OCI-LY7 (cell line): ENCODE results near the gene OR10V1. TPM values are rescaled to one million over a fixed set of nuclear protein-coding genes. Genes with fewer than 3 reads are reported as not detected.

Experiments
- BruUV-seq: library from RNA; stranded (reverse); fragments of 400-500 nt; replicated peaks from 2 replicates; lab custom pipeline; 2021; lab: Mats Ljungman, UMichigan
- CTCF ChIA-PET: fragments of 300-600 bp; sonication (Branson Sonifier 250); formaldehyde crosslinking; loops from one replicate; lab custom pipeline; 2022; ENCODE audit warnings: antibody characterized with exemption; ENCODE audit not compliant: unreplicated experiment; lab: Charles Lee
- POLR2A ChIA-PET: fragments of 300-600 bp; sonication (Branson Sonifier 250); formaldehyde crosslinking; loops from one replicate; lab custom pipeline; 2022; ENCODE audit warnings: antibody characterized with exemption; lab: Charles Lee
- DNase-seq: peaks from one replicate; pipeline ENCODE4 v3.0.0-alpha.2; 2015; ENCODE audit warnings: low spot score
- H2AFZ ChIP-seq: fragments of 200-600 bp; sonication (generic), shearing (Covaris generic); 2 replicates; pipeline ENCODE4 v1.6.1; 2014; ENCODE audit warnings: mild to moderate bottlenecking, antibody characterized with exemption, low read length, moderate library complexity
- H3K27ac ChIP-seq: fragments of 200-600 bp; sonication (generic); 2 replicates; pipeline ENCODE4 v1.5.1; 2014; ENCODE audit warnings: mixed run types, low read depth, mild to moderate bottlenecking, moderate library complexity, low read length, inconsistent platforms; ENCODE audit not compliant: poor library complexity, severe bottlenecking
- H3K36me3 ChIP-seq: fragments of 200-600 bp; sonication (generic); 2 replicates; pipeline ENCODE4 v1.6.1; 2014; ENCODE audit warnings: mild to moderate bottlenecking, antibody characterized with exemption, low read length, moderate library complexity, mixed read lengths; ENCODE audit not compliant: insufficient read depth
- H3K4me1 ChIP-seq: fragments of 200-600 bp; sonication (generic); 2 replicates; pipeline ENCODE4 v1.5.1; 2014; ENCODE audit warnings: mild to moderate bottlenecking, low read length; ENCODE audit not compliant: insufficient read depth, poor library complexity, severe bottlenecking
- H3K4me2 ChIP-seq: fragments of 200-600 bp; sonication (generic); 2 replicates; pipeline ENCODE4 v1.6.1; 2014; ENCODE audit warnings: mild to moderate bottlenecking, low read length
- H3K4me3 ChIP-seq: fragments of 200-600 bp; sonication (generic); 2 replicates; pipeline ENCODE4 v1.5.1; 2014; ENCODE audit warnings: mild to moderate bottlenecking, low read depth, low read length; ENCODE audit not compliant: poor library complexity, severe bottlenecking
- H3K79me2 ChIP-seq: fragments of 200-600 bp; sonication (generic); 2 replicates; pipeline ENCODE4 v1.6.1; 2016; ENCODE audit warnings: low read depth, mild to moderate bottlenecking, low read length, moderate library complexity, mixed read lengths; ENCODE audit not compliant: insufficient read depth
- H3K9me2 ChIP-seq: fragments of 200-600 bp; sonication (generic); 2 replicates; pipeline ENCODE4 v1.6.1; 2016; ENCODE audit warnings: mild to moderate bottlenecking, low read length, mixed read lengths; ENCODE audit not compliant: insufficient read depth
- H3K9me3 ChIP-seq: fragments of 200-600 bp; sonication (generic); 2 replicates; pipeline ENCODE4 v1.6.1; 2014; ENCODE audit warnings: mild to moderate bottlenecking, mixed run types, low read length, mixed read lengths
- H4K20me1 ChIP-seq: fragments of 200-600 bp; sonication (generic); 2 replicates; pipeline ENCODE4 v1.6.1; 2014; ENCODE audit warnings: mild to moderate bottlenecking, antibody characterized with exemption, low read length, moderate library complexity, mixed read lengths; ENCODE audit not compliant: insufficient read depth
- EZH2phosphoT487 ChIP-seq: fragments of 200-600 bp; sonication (generic); IDR thresholded peaks from 2 replicates; pipeline ENCODE4 v1.6.1; 2018; ENCODE audit warnings: low read depth, borderline replicate concordance, mild to moderate bottlenecking, mixed run types, antibody characterized with exemption, low read length, moderate library complexity, mixed read lengths
- intact Hi-C: fragments of 100-400 bp; cut with micrococcal nuclease; formaldehyde crosslinking; loops from one replicate; pipeline ENCODE4 v1.10.0; 2022; ENCODE audit not compliant: unreplicated experiment
- total RNA-seq, 2 experiments: library from RNA; depleted of rRNA in 1 of 2; stranded (reverse); fragments of >200 nt in 1 of 2; shearing (Covaris generic) in 1 of 2; gene quantifications; 2 replicates each; pipeline ENCODE4 v1.2.3, GENCODE V29; 2014 to 2022
- TF ChIP-seq, protein P1 (sequence below): fragments of 200-600 bp; sonication (generic); conservative IDR thresholded peaks from 2 replicates; pipeline ENCODE4 v1.5.1; 2014; ENCODE audit warnings: mild to moderate bottlenecking, antibody characterized with exemption, low read length, moderate library complexity, mixed read lengths

Gene OR10V1
- total RNA-seq, 2 experiments from 2014 or later = not detected

DNA sequence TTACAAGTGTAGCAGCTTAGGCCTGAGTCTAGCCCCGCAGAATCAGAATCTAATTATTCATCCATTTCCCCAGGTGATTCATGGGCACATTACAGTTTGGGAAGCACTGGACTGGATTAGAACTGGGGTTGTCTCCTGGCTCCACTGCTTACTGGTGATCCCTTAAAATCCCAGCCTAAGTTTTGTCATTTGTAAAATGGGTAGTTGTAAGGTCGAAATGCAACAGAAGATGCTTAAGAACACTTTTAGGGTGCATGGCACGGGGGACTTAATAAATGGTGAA is 42.9 kb upstream of the OR10V1 start:
- Histone ChIP-seq H3K9me2 (no peaks in the 10 kb centered on the region), H3K36me3 (no peaks in the 10 kb centered on the region), H3K4me2 (peak overlapping the region; percentile 96), H3K4me3 (peak overlapping the region; percentile 86), H3K79me2 (no peaks in the 10 kb centered on the region), H4K20me1 (no peaks in the 10 kb centered on the region), H3K9me3 (no peaks in the 10 kb centered on the region), H3K4me1 (peaks cover 16% of the 10 kb centered on the region), H3K27ac (no peak overlapping the region), H2AFZ (no peak overlapping the region)
- ChIA-PET POLR2A (interaction anchor here (0.6 to 1.7 kb wide), 3 partner anchors 16 to 45 kb away, joined by 4 to 5 read pairs (median 4); no protein-coding TSS in a partner anchor), CTCF (no interaction called here)
- BruUV-seq = no TSS peak
- TF ChIP-seq, protein P1, sequence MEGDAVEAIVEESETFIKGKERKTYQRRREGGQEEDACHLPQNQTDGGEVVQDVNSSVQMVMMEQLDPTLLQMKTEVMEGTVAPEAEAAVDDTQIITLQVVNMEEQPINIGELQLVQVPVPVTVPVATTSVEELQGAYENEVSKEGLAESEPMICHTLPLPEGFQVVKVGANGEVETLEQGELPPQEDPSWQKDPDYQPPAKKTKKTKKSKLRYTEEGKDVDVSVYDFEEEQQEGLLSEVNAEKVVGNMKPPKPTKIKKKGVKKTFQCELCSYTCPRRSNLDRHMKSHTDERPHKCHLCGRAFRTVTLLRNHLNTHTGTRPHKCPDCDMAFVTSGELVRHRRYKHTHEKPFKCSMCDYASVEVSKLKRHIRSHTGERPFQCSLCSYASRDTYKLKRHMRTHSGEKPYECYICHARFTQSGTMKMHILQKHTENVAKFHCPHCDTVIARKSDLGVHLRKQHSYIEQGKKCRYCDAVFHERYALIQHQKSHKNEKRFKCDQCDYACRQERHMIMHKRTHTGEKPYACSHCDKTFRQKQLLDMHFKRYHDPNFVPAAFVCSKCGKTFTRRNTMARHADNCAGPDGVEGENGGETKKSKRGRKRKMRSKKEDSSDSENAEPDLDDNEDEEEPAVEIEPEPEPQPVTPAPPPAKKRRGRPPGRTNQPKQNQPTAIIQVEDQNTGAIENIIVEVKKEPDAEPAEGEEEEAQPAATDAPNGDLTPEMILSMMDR = no peak
- TF ChIP-seq EZH2phosphoT487 = no peak
- intact Hi-C loops = no loop called here
- DNase-seq = no peak

- Histone ChIP-seq H3K4me3 (peak overlapping the region; percentile 86), H3K27ac (no peak overlapping the region), H4K20me1 (no peaks in the 10 kb centered on the region), H3K4me2 (peak overlapping the region; percentile 96), H3K9me3 (no peaks in the 10 kb centered on the region), H3K9me2 (no peaks in the 10 kb centered on the region), H3K79me2 (no peaks in the 10 kb centered on the region), H2AFZ (peak overlapping the region; percentile 88), H3K4me1 (peaks cover 16% of the 10 kb centered on the region), H3K36me3 (no peaks in the 10 kb centered on the region)
- intact Hi-C loops = loop anchor here (2.0 kb wide), 2 partner anchors 55 to 163 kb away; partner anchors contain the start of gene MRPL16
- BruUV-seq = TSS peak; percentile 67
- ChIA-PET POLR2A (interaction anchor here (0.6 to 1.7 kb wide), 6 partner anchors 10 to 67 kb away, joined by 3 to 5 read pairs (median 4); no protein-coding TSS in a partner anchor), CTCF (interaction anchor here (0.8 to 0.9 kb wide), 3 partner anchors 9 to 63 kb away, joined by 3 read pairs; no protein-coding TSS in a partner anchor)
- DNase-seq = no peak
- no peak for TF ChIP-seq EZH2phosphoT487
- TF ChIP-seq, protein P1 = no peak
Measured at GRCh38 chr11:59755701-59756557, 42.3 kb upstream of the OR10V1 start.
